ENCODE data around the gene LAMTOR5. TPM values are rescaled to one million over a fixed set of nuclear protein-coding genes. Genes with fewer than 3 reads are reported as not detected.

LAMTOR5 gene
- 100 to 1,000 TPM; 209 to 268 (median 245) TPM for total RNA-seq
- polyA plus RNA-seq: 100 to 1,000 TPM; 281 to 506 TPM
- long read RNA-seq, donor 1, transcript LAMTOR5-206 (4 exons, 634 nt): major isoform, 88 of 92 reads
- long read RNA-seq, donor 1, partial matches to known transcripts: 0 of 92 reads
- long read RNA-seq, donor 1, other reads (novel, unspliced or antisense): 0 of 92 reads
- long read RNA-seq, donor 2, transcript LAMTOR5-206 (4 exons, 634 nt): major isoform, 96 of 101 reads
- long read RNA-seq, donor 2, partial matches to known transcripts: 1 of 101 reads
- long read RNA-seq, donor 2, other reads (novel, unspliced or antisense): 1 of 101 reads
- long read RNA-seq, donor 3, transcript LAMTOR5-206 (4 exons, 634 nt): major isoform, 13 of 15 reads
- long read RNA-seq, donor 3, partial matches to known transcripts: 1 of 15 reads
- long read RNA-seq, donor 3, other reads (novel, unspliced or antisense): 0 of 15 reads

GRCh38 chr1:110407260-110408210 lies at the start of gene LAMTOR5:
TSS of gene LAMTOR5 (minus strand) at chr1:110407694. CDS start at chr1:110407620, 74 bp downstream.
- peak in 5 of 9 donors; percentile 15 to 38 (median 27) for TF ChIP-seq CTCF (IDR thresholded peaks at IDR 0.05)
- no peaks in the 10 kb centered on the region for H3K9me3 ChIP-seq
- intact Hi-C loops (cut with DNase I): loop anchor here in 8 of 10 donors (1.0 to 10.0 kb wide), 8 partner anchors 65 to 370 kb away; partner anchors contain the start of genes RBM15 (in 7 of the 8) and KCNC4 (in 2 of the 8)
- ATAC-seq: peak; percentile 95 to 99 (median 98)
- H3K36me3 ChIP-seq: peaks cover 0 to 37% (median 31%) of the 10 kb centered on the region in 9 donors
- peaks cover 2 to 35% (median 24%) of the 10 kb centered on the region in 9 donors for H3K4me1 ChIP-seq
- DNase-seq: peak; percentile 92 to 97
- H3K27ac ChIP-seq: peak within 1 kb of the TSS; percentile 83 to 98 (median 94)
- peak within 1 kb of the TSS; percentile 52 to 99 (median 78) for H3K4me3 ChIP-seq
- WGBS, 2 donors: 0 to 1% methylated on average over 76 of the region's 76 CpGs
- H3K27me3 ChIP-seq: no peaks in the 10 kb centered on the region

- TF ChIP-seq CTCF (IDR thresholded peaks at IDR 0.05): no peak
- intact Hi-C loops (cut with DNase I): loop anchor here in 3 of 10 donors (10.0 kb wide), 1 partner anchor 142 kb away; no protein-coding TSS in a partner anchor
Measured at GRCh38 chr1:110457206-110457605, 49.7 kb upstream of the LAMTOR5 start.

GRCh38 chr1:110455151-110455550 lies 47.7 kb upstream of the LAMTOR5 start:
- H3K36me3 ChIP-seq: no peaks in the 10 kb centered on the region
- intact Hi-C loops (cut with DNase I): loop anchor here in 3 of 10 donors (10.0 kb wide), 1 partner anchor 140 kb away; no protein-coding TSS in a partner anchor
- WGBS, 2 donors: 55 to 69% methylated on average over 8 of the region's 8 CpGs
- no peak for DNase-seq
- peaks cover 0 to 30% (median 12%) of the 10 kb centered on the region in 7 donors for H3K27me3 ChIP-seq
- H3K9me3 ChIP-seq: no peaks in the 10 kb centered on the region
- ATAC-seq: no peak
- TF ChIP-seq CTCF (IDR thresholded peaks at IDR 0.05): no peak
- no peak overlapping the region for H3K4me3 ChIP-seq
- H3K4me1 ChIP-seq: no peaks in the 10 kb centered on the region
- no peak overlapping the region for H3K27ac ChIP-seq

More at GRCh38 chr1:110457206-110457605, 49.7 kb upstream of the LAMTOR5 start:
- ATAC-seq (no peak), DNase-seq (no peak)
- no peak overlapping the region for H3K27ac ChIP-seq
- H3K4me3 ChIP-seq: no peak overlapping the region
- H3K4me1 ChIP-seq: no peaks in the 10 kb centered on the region
- H3K9me3 ChIP-seq: no peaks in the 10 kb centered on the region
- peaks cover 0 to 16% (median 0%) of the 10 kb centered on the region in 7 donors for H3K27me3 ChIP-seq
- no peaks in the 10 kb centered on the region for H3K36me3 ChIP-seq
- 80 to 84% methylated on average over 5 of the region's 5 CpGs for WGBS, 2 donors
